Astrocyte of the cerebellum (primary cell): Measurements from ENCODE around the gene SLC27A5.

ENCODE experiments used
- DNase-seq: peaks from one replicate; pipeline ENCODE4 v3.0.0-alpha.2; 2011; ENCODE audit warnings: low read depth
- H3K4me3 ChIP-seq: 2 replicates; pipeline ENCODE4 v1.5.1; 2011; ENCODE audit warnings: mild to moderate bottlenecking, low read depth, low read length, moderate library complexity
- in situ Hi-C: cut with HindIII; loops from 2 replicates; pipeline ENCODE4 v1.10.0; 2017; ENCODE audit warnings: low sequenced_read_pairs
- TF ChIP-seq, protein P1 (sequence below): IDR thresholded peaks from 2 replicates; pipeline ENCODE4 v1.5.1; 2012; ENCODE audit warnings: low read length, low read depth, moderate library complexity, mild to moderate bottlenecking; ENCODE audit errors: missing control alignments

The SLC27A5 gene

DNA sequence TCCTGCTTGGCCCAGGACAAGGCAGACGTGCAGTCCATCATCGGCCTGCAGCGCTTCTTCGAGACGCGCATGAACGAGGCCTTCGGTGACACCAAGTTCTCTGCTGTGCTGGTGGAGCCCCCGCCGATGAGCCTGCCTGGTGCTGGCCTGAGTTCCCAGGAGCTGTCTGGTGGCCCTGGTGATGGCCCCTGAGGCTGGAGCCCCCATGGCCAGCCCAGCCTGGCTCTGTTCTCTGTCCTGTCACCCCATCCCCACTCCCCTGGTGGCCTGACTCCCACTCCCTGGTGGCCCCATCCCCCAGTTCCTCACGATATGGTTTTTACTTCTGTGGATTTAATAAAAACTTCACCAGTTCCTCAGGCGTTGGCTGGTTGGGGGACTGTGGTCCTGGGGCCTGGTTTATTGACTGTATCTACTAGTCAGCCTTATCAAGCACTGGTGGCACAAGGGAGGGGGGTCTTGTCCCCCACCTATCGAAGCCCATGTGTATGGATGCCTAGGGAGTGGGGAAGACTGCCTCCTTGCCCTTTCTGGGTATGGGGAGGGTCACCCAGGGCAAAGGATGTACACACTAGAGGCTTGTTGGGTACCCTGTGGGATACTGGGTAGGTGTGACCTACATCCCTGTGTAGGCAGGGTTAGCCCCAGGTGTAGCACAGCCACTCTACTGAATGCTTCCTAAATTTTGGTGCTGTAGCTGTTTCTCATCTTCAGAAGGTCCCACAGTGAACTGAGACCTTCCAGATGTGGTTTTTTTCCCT is 38.8 kb upstream of the SLC27A5 start:
- in situ Hi-C loops = no loop called here
- H3K4me3 ChIP-seq = no peak overlapping the region
- TF ChIP-seq, protein P1, sequence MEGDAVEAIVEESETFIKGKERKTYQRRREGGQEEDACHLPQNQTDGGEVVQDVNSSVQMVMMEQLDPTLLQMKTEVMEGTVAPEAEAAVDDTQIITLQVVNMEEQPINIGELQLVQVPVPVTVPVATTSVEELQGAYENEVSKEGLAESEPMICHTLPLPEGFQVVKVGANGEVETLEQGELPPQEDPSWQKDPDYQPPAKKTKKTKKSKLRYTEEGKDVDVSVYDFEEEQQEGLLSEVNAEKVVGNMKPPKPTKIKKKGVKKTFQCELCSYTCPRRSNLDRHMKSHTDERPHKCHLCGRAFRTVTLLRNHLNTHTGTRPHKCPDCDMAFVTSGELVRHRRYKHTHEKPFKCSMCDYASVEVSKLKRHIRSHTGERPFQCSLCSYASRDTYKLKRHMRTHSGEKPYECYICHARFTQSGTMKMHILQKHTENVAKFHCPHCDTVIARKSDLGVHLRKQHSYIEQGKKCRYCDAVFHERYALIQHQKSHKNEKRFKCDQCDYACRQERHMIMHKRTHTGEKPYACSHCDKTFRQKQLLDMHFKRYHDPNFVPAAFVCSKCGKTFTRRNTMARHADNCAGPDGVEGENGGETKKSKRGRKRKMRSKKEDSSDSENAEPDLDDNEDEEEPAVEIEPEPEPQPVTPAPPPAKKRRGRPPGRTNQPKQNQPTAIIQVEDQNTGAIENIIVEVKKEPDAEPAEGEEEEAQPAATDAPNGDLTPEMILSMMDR = no peak
- DNase-seq = no peak

DNA sequence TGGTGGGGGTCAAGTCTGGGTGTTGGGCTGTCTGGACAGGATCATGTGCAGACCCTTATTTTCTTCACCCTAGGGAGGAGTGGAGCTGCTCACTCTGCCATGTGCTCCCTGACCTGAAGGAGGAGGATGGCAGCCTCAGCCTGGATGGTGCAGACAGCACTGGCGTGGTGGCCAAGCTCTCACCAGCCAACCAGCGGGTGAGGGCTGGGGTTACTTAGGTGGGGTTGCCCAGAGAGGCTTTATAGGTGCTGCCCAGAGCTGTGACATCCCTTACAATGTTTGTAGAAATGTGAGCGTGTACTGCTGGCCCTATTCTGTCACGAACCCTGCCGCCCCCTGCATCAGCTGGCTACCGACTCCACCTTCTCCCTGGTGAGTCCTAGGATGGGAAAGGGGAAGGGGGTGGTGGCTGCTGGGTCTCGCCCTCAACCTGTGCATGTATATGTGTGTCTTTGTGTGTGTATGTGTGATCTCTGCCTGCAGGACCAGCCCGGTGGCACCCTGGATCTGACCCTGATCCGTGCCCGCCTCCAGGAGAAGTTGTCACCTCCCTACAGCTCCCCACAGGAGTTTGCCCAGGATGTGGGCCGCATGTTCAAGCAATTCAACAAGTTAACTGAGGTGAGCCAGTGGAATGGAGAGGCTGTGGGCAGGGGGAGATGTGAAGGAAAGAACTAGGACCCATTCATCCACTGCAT is 38.0 kb upstream of the SLC27A5 start:
- no peak overlapping the region for H3K4me3 ChIP-seq
- DNase-seq = no peak
- in situ Hi-C loops = no loop called here
- TF ChIP-seq, protein P1 = no peak

DNA sequence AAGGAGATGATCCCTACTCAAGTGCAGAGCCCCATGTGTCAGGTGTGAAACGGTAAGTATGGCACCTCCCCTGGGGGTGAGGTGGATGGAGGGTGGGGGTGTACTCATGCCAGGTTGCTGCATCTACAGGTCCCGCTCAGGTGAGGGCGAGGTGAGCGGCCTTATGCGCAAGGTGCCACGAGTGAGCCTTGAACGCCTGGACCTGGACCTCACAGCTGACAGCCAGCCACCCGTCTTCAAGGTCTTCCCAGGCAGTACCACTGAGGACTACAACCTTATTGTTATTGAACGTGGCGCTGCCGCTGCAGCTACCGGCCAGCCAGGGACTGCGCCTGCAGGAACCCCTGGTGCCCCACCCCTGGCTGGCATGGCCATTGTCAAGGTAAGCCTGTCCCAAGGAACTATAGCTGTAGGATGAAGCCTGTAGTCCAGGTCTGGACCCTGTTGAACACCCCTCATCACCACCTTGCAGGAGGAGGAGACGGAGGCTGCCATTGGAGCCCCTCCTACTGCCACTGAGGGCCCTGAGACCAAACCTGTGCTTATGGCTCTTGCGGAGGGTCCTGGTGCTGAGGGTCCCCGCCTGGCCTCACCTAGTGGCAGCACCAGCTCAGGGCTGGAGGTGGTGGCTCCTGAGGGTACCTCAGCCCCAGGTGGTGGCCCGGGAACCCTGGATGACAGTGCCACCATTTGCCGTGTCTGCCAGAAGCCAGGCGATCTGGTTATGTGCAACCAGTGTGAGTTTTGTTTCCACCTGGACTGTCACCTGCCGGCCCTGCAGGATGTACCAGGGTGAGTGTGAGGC is 37.3 kb upstream of the SLC27A5 start:
- TF ChIP-seq, protein P1 = no peak
- DNase-seq = no peak
- in situ Hi-C loops = no loop called here
- no peak overlapping the region for H3K4me3 ChIP-seq

DNA sequence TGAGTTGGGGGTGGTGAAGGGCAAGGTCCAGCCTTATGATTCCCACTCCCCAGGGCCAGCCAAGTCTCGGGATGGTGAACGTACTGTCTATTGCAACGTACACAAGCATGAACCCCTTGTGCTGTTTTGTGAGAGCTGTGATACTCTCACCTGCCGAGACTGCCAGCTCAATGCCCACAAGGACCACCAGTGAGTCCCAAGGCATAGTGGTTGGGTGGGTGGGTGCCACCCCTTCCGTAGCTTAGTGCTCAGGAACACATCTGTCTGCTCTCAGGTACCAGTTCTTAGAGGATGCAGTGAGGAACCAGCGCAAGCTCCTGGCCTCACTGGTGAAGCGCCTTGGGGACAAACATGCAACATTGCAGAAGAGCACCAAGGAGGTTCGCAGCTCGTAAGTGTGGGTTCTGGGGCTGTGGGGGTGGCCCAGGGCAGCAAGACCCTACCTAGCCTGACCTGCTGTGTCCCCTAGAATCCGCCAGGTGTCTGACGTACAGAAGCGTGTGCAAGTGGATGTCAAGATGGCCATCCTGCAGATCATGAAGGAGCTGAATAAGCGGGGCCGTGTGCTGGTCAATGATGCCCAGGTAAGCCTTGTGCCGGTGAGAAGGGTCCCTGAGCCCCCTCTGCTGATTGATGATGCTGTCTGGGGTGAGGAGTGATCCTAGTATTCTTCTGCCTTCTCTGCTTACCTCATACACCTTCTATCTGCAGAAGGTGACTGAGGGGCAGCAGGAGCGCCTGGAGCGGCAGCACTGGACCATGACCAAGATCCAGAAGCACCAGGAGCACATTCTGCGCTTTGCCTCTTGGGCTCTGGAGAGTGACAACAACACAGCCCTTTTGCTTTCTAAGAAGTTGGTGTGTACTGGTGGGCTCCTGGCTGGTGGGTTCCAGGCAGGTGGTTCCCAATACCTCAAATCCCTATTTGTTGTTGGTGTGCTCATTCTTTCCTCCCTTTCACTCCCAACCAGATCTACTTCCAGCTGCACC is 35.8 kb upstream of the SLC27A5 start:
- TF ChIP-seq, protein P1 = no peak
- no peak overlapping the region for H3K4me3 ChIP-seq

DNA sequence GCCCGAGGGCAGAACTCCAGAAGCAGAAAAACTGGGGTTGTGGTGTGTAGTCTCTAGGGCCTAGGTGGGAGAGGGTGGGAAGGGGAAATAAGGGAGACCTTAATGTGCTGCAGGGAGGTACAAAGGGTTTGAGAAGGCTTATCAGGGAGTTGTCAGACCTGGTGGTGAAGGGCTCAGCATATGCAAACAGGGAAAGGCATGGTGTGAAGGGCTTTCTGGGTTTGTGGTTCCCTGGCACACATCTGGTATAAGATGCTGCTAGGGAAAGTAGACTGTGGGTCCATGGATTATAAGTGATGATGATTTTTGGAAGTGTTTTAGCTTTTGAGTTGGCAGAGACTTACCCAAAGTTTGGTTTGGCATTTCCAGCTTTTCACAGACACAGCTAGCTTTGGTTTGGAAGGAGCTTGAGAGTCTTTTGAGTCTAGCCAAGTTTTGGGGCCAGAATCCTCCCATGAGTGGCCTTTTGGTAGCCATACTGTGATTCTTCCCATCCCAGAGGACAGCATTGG is 34.3 kb upstream of the SLC27A5 start:
- TF ChIP-seq, protein P1 = no peak
- peak overlapping the region; percentile 77 for H3K4me3 ChIP-seq
- in situ Hi-C loops = no loop called here
- DNase-seq = no peak

More for the DNA sequence above, 35.8 kb upstream of the SLC27A5 start:
- no peak for DNase-seq
- in situ Hi-C loops = no loop called here
